ENCODE data around the gene CA11.
"Not testable (repeated sequence)": the region's sequence is repeated elsewhere in the genome, so short reads cannot be mapped to it uniquely, and the experiment has no call there.

CA11 gene

GRCh38 chr19:48646001-48646721 is at the start of gene CA11:
CA11 (minus strand) TSS chr19:48646187; CDS start chr19:48645632, 555 bp downstream.
- peak; percentile 76 for DNase-seq

- DNase-seq = not testable (repeated sequence)
These were observed 47.6 kb upstream of the CA11 start for GRCh38 chr19:48693629-48694028.

- no peak for DNase-seq
These were observed 43.5 kb upstream of the CA11 start for GRCh38 chr19:48689449-48689848.

- DNase-seq = no peak
These were observed 41.8 kb upstream of the CA11 start for GRCh38 chr19:48687776-48688175.

GRCh38 chr19:48686637-48687036 is 40.6 kb upstream of the CA11 start:
- not testable (repeated sequence) for DNase-seq

GRCh38 chr19:48686088-48686487 is 40.1 kb upstream of the CA11 start:
- DNase-seq = no peak

GRCh38 chr19:48685583-48685982 is 39.6 kb upstream of the CA11 start:
- DNase-seq = no peak

- no peak for DNase-seq
These were observed 37.4 kb upstream of the CA11 start for GRCh38 chr19:48683349-48683748.

GRCh38 chr19:48681127-48681470 is 35.1 kb upstream of the CA11 start:
- peak; percentile 95 for DNase-seq

- DNase-seq = no peak
These were observed 34.6 kb upstream of the CA11 start for GRCh38 chr19:48680436-48681126.

- DNase-seq = not testable (repeated sequence)
These were observed 34.0 kb upstream of the CA11 start for GRCh38 chr19:48680006-48680405.

GRCh38 chr19:48678201-48678600 is 32.2 kb upstream of the CA11 start:
- DNase-seq = no peak

- DNase-seq = no peak
These were observed 30.9 kb upstream of the CA11 start for GRCh38 chr19:48676887-48677286.

- no peak for DNase-seq
These were observed 30.5 kb upstream of the CA11 start for GRCh38 chr19:48676487-48676886.

GRCh38 chr19:48674921-48675824 is 29.2 kb upstream of the CA11 start:
- peak; percentile 71 for DNase-seq

- no peak for DNase-seq
These were observed 28.3 kb upstream of the CA11 start for GRCh38 chr19:48674216-48674809.

- no peak for DNase-seq
These were observed 27.6 kb upstream of the CA11 start for GRCh38 chr19:48673436-48674100.

- no peak for DNase-seq
These were observed 27.0 kb upstream of the CA11 start, which contains the start of gene NTN5 for GRCh38 chr19:48672994-48673393. NTN5 (minus strand) TSS chr19:48673017; CDS start chr19:48670986, 2,031 bp downstream.

GRCh38 chr19:48671446-48671995 is 25.5 kb upstream of the CA11 start:
- no peak for DNase-seq

- no peak for DNase-seq
These were observed 24.9 kb upstream of the CA11 start for GRCh38 chr19:48670699-48671445.
